Fibroblast of villous mesenchyme (primary cell): ENCODE data around the gene ANO1. TPM values are rescaled to one million over a fixed set of nuclear protein-coding genes. Genes with fewer than 3 reads are reported as not detected.

Source experiments
- DNase-seq: peaks from one replicate; pipeline ENCODE4 v3.0.0-alpha.2; 2010; ENCODE audit warnings: low read depth
- H3K4me3 ChIP-seq: 2 replicates; pipeline ENCODE4 v1.5.1; 2011; ENCODE audit warnings: low read depth, mild to moderate bottlenecking, low read length
- CTCF ChIP-seq: IDR thresholded peaks from 2 replicates; pipeline ENCODE4 v1.5.1; 2012; ENCODE audit warnings: low read depth, mild to moderate bottlenecking, low read length; ENCODE audit not compliant: insufficient read depth
- total RNA-seq: library from RNA; depleted of rRNA; stranded (reverse); fragments of >200 nt; gene quantifications from 2 replicates; pipeline ENCODE4 v1.2.3, GENCODE V29; 2012

ANO1 gene
- total RNA-seq, 1 donor, result not detected

GRCh38 chr11:70066628-70067027 is 11.5 kb upstream of the ANO1 start:
- no peak for TF ChIP-seq CTCF
- H3K4me3 ChIP-seq, result no peak overlapping the region
- no peak for DNase-seq

GRCh38 chr11:70067036-70067435 is 11.1 kb upstream of the ANO1 start:
- no peak for TF ChIP-seq CTCF
- DNase-seq, result no peak
- H3K4me3 ChIP-seq, result no peak overlapping the region

DNA sequence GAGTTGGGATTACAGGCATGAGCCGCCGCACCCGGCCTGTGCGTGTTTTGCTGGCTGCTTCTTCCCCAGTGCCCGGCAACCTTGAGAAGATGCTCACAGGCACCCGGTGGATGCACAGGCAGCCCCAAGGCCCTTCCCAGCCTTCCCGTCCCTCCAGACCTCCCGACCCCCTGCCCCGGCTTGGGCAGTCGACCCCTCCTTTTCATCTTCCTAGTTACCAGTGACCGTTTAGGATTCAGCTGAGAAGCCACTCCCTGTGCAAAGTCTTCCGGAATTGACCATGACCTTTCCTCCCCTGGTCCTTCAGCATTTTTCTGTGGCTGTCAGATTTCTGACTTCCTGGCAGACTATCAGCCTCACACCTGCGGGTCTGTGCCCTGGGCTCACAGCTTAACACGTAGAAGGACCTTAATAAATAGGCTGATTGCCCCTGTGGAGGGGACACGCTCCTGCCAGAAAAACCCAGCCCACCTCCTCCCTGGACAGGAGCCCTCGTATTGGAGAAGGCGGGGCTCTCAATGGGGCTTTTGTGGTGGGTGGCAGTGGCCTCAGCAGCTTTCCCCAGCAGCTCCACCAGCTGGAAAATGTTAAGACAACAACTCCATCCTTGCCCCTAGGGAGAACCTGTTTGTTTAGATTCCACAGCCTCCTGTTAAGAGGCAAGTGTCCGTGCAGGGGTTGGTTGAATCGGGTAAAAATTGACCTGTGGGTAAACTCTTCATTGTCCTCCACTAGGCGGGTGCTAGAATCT is 10.4 kb upstream of the ANO1 start:
- no peak for TF ChIP-seq CTCF
- no peak for DNase-seq
- no peak overlapping the region for H3K4me3 ChIP-seq

GRCh38 chr11:70068345-70068744 is 9.8 kb upstream of the ANO1 start:
- no peak for TF ChIP-seq CTCF
- no peak for DNase-seq
- H3K4me3 ChIP-seq, result no peak overlapping the region

DNA sequence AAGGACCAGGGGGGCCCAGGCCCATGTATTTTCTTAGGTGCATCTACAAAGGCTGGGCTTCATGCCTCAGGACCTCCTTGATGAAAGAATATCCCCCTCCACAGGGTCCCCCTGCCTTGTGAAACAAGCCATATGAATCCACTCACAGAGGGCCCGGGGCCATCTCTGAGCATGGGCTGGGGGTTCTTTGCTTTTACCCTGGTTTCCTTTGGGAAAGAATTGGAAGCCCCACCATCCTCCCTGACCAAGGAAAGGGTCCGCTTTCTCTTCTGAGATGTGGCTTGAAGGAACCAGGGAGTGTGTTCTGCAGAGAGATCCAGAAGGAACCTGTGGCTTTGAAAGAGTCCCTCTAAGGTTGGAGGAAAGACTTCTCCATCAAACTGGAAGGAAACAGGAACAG is 9.2 kb upstream of the ANO1 start:
- no peak for DNase-seq

GRCh38 chr11:70070706-70071105 is 7.4 kb upstream of the ANO1 start:
- no peak for DNase-seq
- H3K4me3 ChIP-seq, result no peak overlapping the region
- no peak for TF ChIP-seq CTCF

More for the DNA sequence above, 9.2 kb upstream of the ANO1 start:
- H3K4me3 ChIP-seq, result no peak overlapping the region
- no peak for TF ChIP-seq CTCF

DNA sequence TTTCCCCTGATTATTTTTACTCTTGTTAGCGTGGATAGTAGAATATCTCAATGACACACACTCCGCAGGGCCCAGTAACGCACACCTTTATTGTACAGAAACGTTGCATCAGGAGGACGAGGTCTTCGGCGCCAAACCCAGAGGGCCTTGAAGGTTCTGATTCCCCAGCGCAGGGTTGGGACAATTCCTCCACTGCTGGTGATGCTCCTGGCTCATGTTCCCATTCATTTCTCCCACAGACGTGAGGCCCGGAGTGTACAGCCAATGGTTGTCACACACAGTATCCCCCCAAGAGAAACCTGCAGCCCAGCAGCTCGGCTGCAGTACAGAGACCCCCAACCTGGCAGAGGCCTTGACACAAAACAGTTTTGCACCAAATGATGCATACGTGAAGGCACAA is 6.1 kb upstream of the ANO1 start:
- TF ChIP-seq CTCF, result no peak
- H3K4me3 ChIP-seq, result no peak overlapping the region
- DNase-seq, result no peak
